ENCODE results near the gene GAL. TPM values are rescaled to one million over a fixed set of nuclear protein-coding genes. Genes with fewer than 3 reads are reported as not detected.

Gene GAL
- total RNA-seq, 1 donor from 2014 or later, result not detected

GRCh38 chr11:68680541-68681231 is 3.7 kb upstream of the GAL start:
- peaks cover 39% of the 10 kb centered on the region for H3K27me3 ChIP-seq (ENCODE audit: low read depth)

GRCh38 chr11:68682531-68682961 is 1.8 kb upstream of the GAL start:
- H3K36me3 ChIP-seq, result no peaks in the 10 kb centered on the region
- no peak overlapping the region for H3K27ac ChIP-seq
- TF ChIP-seq CTCF (IDR thresholded peaks at IDR 0.05), result no peak
- no peak overlapping the region for H3K4me3 ChIP-seq
- intact Hi-C loops (cut with DNase I), result no loop called here
- no peak for ATAC-seq
- no peaks in the 10 kb centered on the region for H3K9me3 ChIP-seq
- DNase-seq, result no peak
- peaks cover 12% of the 10 kb centered on the region for H3K4me1 ChIP-seq
- peaks cover 46% of the 10 kb centered on the region for H3K27me3 ChIP-seq (ENCODE audit: low read depth)

More at GRCh38 chr11:68680541-68681231, 3.7 kb upstream of the GAL start:
- no peak for TF ChIP-seq CTCF (IDR thresholded peaks at IDR 0.05)
- ATAC-seq, result no peak
- H3K36me3 ChIP-seq, result no peaks in the 10 kb centered on the region
- intact Hi-C loops (cut with DNase I), result no loop called here
- H3K4me1 ChIP-seq, result peaks cover 15% of the 10 kb centered on the region
- H3K4me3 ChIP-seq, result no peak overlapping the region
- H3K27ac ChIP-seq, result no peak overlapping the region
- no peak for DNase-seq
- H3K9me3 ChIP-seq, result no peaks in the 10 kb centered on the region

DNA sequence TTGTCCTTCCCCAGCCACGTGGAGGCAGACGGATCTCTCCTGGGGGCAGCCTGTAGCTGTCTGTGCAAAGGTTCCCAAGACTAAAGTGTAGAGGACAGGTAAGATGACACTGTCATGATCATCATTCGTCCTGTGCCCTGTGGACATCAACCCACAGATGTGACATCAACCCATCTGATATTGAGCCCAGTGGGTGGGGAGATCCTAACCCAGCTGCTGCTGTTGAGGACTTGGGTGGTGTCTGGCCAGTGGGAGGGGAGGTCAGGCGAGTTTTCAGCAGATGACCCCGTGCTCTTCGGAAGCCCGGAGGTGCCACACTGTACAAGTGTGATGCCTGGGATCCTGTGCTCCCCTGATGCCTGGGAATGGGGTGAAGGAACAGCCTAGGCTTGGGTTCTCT is 1.2 kb upstream of the GAL start:
- H3K4me3 ChIP-seq, result no peak overlapping the region
- DNase-seq (no peak), ATAC-seq (no peak)
- no peaks in the 10 kb centered on the region for H3K36me3 ChIP-seq
- peaks cover 46% of the 10 kb centered on the region for H3K27me3 ChIP-seq (ENCODE audit: low read depth)
- H3K27ac ChIP-seq, result no peak overlapping the region
- no peak for TF ChIP-seq CTCF (IDR thresholded peaks at IDR 0.05)
- intact Hi-C loops (cut with DNase I), result no loop called here
- no peaks in the 10 kb centered on the region for H3K9me3 ChIP-seq
- H3K4me1 ChIP-seq, result peaks cover 12% of the 10 kb centered on the region

- no peak overlapping the region for H3K27ac ChIP-seq
- no peaks in the 10 kb centered on the region for H3K9me3 ChIP-seq
- intact Hi-C loops (cut with DNase I), result no loop called here
- ATAC-seq (peak in 1 of 2 donors; percentile 4), DNase-seq (no peak)
- H3K27me3 ChIP-seq (ENCODE audit: low read depth), result peaks cover 46% of the 10 kb centered on the region
- no peak for TF ChIP-seq CTCF (IDR thresholded peaks at IDR 0.05)
- H3K36me3 ChIP-seq, result no peaks in the 10 kb centered on the region
- peaks cover 12% of the 10 kb centered on the region for H3K4me1 ChIP-seq
- H3K4me3 ChIP-seq, result peak overlapping the region; percentile 37
Measured at GRCh38 chr11:68683536-68684384, 584 bp upstream of the GAL start.

DNA sequence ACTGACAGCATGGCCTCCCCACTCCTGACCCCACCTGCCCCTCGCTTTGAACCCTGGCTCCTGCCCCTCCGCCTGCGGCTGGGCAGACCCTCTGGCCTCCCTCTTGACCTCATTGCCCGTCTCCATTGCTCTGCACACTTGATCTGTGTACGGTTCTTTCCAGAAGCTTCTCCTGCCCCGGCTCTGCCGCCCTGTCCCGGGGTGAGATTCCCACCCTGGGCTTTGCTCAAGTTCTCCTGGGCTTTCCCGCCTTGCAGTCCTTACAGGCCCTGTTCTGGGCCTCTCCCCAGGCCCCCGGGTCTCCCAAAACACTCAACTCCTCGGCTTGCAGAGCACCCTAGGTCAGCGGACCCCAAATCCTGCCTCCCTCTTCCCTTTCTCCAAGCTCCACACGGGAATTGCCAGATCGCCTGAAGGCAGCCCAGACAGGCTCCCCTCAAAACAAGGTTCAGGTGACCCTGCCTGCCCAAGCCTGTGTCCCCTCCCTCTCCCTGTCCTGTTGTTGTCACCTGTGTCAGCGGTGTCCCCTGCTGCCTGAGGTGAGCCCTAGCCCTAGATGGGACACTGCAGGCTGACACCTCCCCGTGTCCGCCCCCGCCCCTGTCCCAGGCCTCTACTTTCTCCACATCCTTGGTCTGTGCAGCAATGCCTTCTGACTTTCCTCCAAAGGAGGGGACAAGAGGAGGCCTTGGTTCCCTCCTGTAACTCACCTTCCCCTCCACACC is 1.5 kb downstream of the GAL start:
- Histone ChIP-seq H3K27me3 (ENCODE audit: low read depth) (peaks cover 46% of the 10 kb centered on the region), H3K4me1 (peaks cover 12% of the 10 kb centered on the region), H3K36me3 (no peaks in the 10 kb centered on the region), H3K4me3 (no peak overlapping the region), H3K9me3 (no peaks in the 10 kb centered on the region), H3K27ac (no peak overlapping the region)
- TF ChIP-seq CTCF (IDR thresholded peaks at IDR 0.05), result no peak
- DNase-seq (no peak), ATAC-seq (no peak)
- intact Hi-C loops (cut with DNase I), result no loop called here

All from lower lobe of right lung (tissue), 2 donors.